GM19455 (cell line): ENCODE data around the gene GGACT.
A peak's percentile ranks its signal among the peaks of the same experiment; 100 is the strongest.

Experiments
- ATAC-seq: cut with Tn5 transposase; IDR thresholded peaks from one replicate; pipeline ENCODE4 v1.9.1; 2021; ENCODE audit not compliant: unreplicated experiment

Gene GGACT

GRCh38 chr13:100515410-100515800 lies 73.2 kb downstream of the GGACT start:
- no peak for ATAC-seq

- peak; percentile 97 for ATAC-seq
These were observed 73.7 kb downstream of the GGACT start for GRCh38 chr13:100514788-100515409.

GRCh38 chr13:100513987-100514670 lies 74.5 kb downstream of the GGACT start:
- no peak for ATAC-seq

GRCh38 chr13:100513171-100513570 lies 75.4 kb downstream of the GGACT start:
- ATAC-seq, result no peak

- ATAC-seq, result no peak
These were observed 76.2 kb downstream of the GGACT start for GRCh38 chr13:100512422-100512821.

- no peak for ATAC-seq
These were observed 77.1 kb downstream of the GGACT start for GRCh38 chr13:100511466-100511865.

- ATAC-seq, result no peak
These were observed 78.2 kb downstream of the GGACT start for GRCh38 chr13:100510208-100510957.

GRCh38 chr13:100508996-100509395 lies 79.6 kb downstream of the GGACT start:
- no peak for ATAC-seq

- no peak for ATAC-seq
These were observed 80.1 kb downstream of the GGACT start for GRCh38 chr13:100508455-100508854.

- ATAC-seq, result no peak
These were observed 81.8 kb downstream of the GGACT start for GRCh38 chr13:100506600-100507422.

- peak; percentile 71 for ATAC-seq
These were observed 82.4 kb downstream of the GGACT start for GRCh38 chr13:100506154-100506553.

- ATAC-seq, result no peak
These were observed 85.0 kb downstream of the GGACT start for GRCh38 chr13:100503622-100504021.

GRCh38 chr13:100502446-100502845 lies 86.1 kb downstream of the GGACT start:
- ATAC-seq, result no peak

- no peak for ATAC-seq
These were observed 91.2 kb downstream of the GGACT start for GRCh38 chr13:100497389-100497788.

- no peak for ATAC-seq
These were observed 93.1 kb downstream of the GGACT start for GRCh38 chr13:100495455-100495854.

- no peak for ATAC-seq
These were observed 95.2 kb downstream of the GGACT start for GRCh38 chr13:100493418-100493817.

- ATAC-seq, result no peak
These were observed 97.3 kb downstream of the GGACT start for GRCh38 chr13:100491164-100491842.

- no peak for ATAC-seq
These were observed 97.9 kb downstream of the GGACT start for GRCh38 chr13:100490692-100491091.

GRCh38 chr13:100485265-100485664 lies 103.3 kb downstream of the GGACT start:
- ATAC-seq, result no peak

GRCh38 chr13:100484702-100485101 lies 103.9 kb downstream of the GGACT start:
- ATAC-seq, result no peak
